OCI-LY7 (cell line): ENCODE data around the gene RNF220. TPM values are rescaled to one million over a fixed set of nuclear protein-coding genes. Genes with fewer than 3 reads are reported as not detected.

Source experiments
- BruUV-seq: library from RNA; stranded (reverse); fragments of 400-500 nt; replicated peaks from 2 replicates; lab custom pipeline; 2021; lab: Mats Ljungman, UMichigan
- CTCF ChIA-PET: fragments of 300-600 bp; sonication (Branson Sonifier 250); formaldehyde crosslinking; loops from one replicate; lab custom pipeline; 2022; ENCODE audit warnings: antibody characterized with exemption; ENCODE audit not compliant: unreplicated experiment; lab: Charles Lee
- POLR2A ChIA-PET: fragments of 300-600 bp; sonication (Branson Sonifier 250); formaldehyde crosslinking; loops from one replicate; lab custom pipeline; 2022; ENCODE audit warnings: antibody characterized with exemption; lab: Charles Lee
- DNase-seq: peaks from one replicate; pipeline ENCODE4 v3.0.0-alpha.2; 2015; ENCODE audit warnings: low spot score
- H2AFZ ChIP-seq: fragments of 200-600 bp; sonication (generic), shearing (Covaris generic); 2 replicates; pipeline ENCODE4 v1.6.1; 2014; ENCODE audit warnings: mild to moderate bottlenecking, antibody characterized with exemption, low read length, moderate library complexity
- H3K27ac ChIP-seq: fragments of 200-600 bp; sonication (generic); 2 replicates; pipeline ENCODE4 v1.5.1; 2014; ENCODE audit warnings: mixed run types, low read depth, mild to moderate bottlenecking, moderate library complexity, low read length, inconsistent platforms; ENCODE audit not compliant: poor library complexity, severe bottlenecking
- H3K36me3 ChIP-seq: fragments of 200-600 bp; sonication (generic); 2 replicates; pipeline ENCODE4 v1.6.1; 2014; ENCODE audit warnings: mild to moderate bottlenecking, antibody characterized with exemption, low read length, moderate library complexity, mixed read lengths; ENCODE audit not compliant: insufficient read depth
- H3K4me1 ChIP-seq: fragments of 200-600 bp; sonication (generic); 2 replicates; pipeline ENCODE4 v1.5.1; 2014; ENCODE audit warnings: mild to moderate bottlenecking, low read length; ENCODE audit not compliant: insufficient read depth, poor library complexity, severe bottlenecking
- H3K4me2 ChIP-seq: fragments of 200-600 bp; sonication (generic); 2 replicates; pipeline ENCODE4 v1.6.1; 2014; ENCODE audit warnings: mild to moderate bottlenecking, low read length
- H3K4me3 ChIP-seq: fragments of 200-600 bp; sonication (generic); 2 replicates; pipeline ENCODE4 v1.5.1; 2014; ENCODE audit warnings: mild to moderate bottlenecking, low read depth, low read length; ENCODE audit not compliant: poor library complexity, severe bottlenecking
- H3K79me2 ChIP-seq: fragments of 200-600 bp; sonication (generic); 2 replicates; pipeline ENCODE4 v1.6.1; 2016; ENCODE audit warnings: low read depth, mild to moderate bottlenecking, low read length, moderate library complexity, mixed read lengths; ENCODE audit not compliant: insufficient read depth
- H3K9me2 ChIP-seq: fragments of 200-600 bp; sonication (generic); 2 replicates; pipeline ENCODE4 v1.6.1; 2016; ENCODE audit warnings: mild to moderate bottlenecking, low read length, mixed read lengths; ENCODE audit not compliant: insufficient read depth
- H3K9me3 ChIP-seq: fragments of 200-600 bp; sonication (generic); 2 replicates; pipeline ENCODE4 v1.6.1; 2014; ENCODE audit warnings: mild to moderate bottlenecking, mixed run types, low read length, mixed read lengths
- H4K20me1 ChIP-seq: fragments of 200-600 bp; sonication (generic); 2 replicates; pipeline ENCODE4 v1.6.1; 2014; ENCODE audit warnings: mild to moderate bottlenecking, antibody characterized with exemption, low read length, moderate library complexity, mixed read lengths; ENCODE audit not compliant: insufficient read depth
- EZH2phosphoT487 ChIP-seq: fragments of 200-600 bp; sonication (generic); IDR thresholded peaks from 2 replicates; pipeline ENCODE4 v1.6.1; 2018; ENCODE audit warnings: low read depth, borderline replicate concordance, mild to moderate bottlenecking, mixed run types, antibody characterized with exemption, low read length, moderate library complexity, mixed read lengths
- intact Hi-C: fragments of 100-400 bp; cut with micrococcal nuclease; formaldehyde crosslinking; loops from one replicate; pipeline ENCODE4 v1.10.0; 2022; ENCODE audit not compliant: unreplicated experiment
- total RNA-seq, 2 experiments: library from RNA; depleted of rRNA in 1 of 2; stranded (reverse); fragments of >200 nt in 1 of 2; shearing (Covaris generic) in 1 of 2; gene quantifications; 2 replicates each; pipeline ENCODE4 v1.2.3, GENCODE V29; 2014 to 2022
- TF ChIP-seq, protein P1 (sequence below): fragments of 200-600 bp; sonication (generic); conservative IDR thresholded peaks from 2 replicates; pipeline ENCODE4 v1.5.1; 2014; ENCODE audit warnings: mild to moderate bottlenecking, antibody characterized with exemption, low read length, moderate library complexity, mixed read lengths

RNF220 gene
- total RNA-seq, 2 experiments from 2014 or later: 82.3 to 85.5 TPM

DNA sequence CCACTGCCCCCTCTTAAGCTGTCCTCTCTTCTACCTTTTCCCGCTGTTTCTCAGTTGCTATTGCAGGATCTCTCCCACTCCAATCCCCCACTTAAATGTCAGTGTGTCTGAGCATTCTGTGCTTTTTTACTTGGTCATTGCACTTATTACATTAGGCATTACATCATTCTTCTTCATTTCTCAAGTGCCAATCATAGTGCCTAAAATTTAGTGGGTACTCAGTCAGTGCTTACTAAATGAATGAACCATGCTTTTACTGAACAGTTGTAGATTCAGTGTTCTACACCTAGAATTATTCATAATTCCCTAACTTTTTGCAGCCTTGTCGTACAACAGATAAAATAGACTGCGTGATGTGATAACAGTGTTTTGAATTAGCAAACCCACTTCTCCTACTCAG lies 288.8 kb downstream of the RNF220 start:
- Histone ChIP-seq H3K36me3 (no peaks in the 10 kb centered on the region; the same call in 1 of the 2 replicates), H3K9me3 (no peaks in the 10 kb centered on the region; the same call in 1 of the 2 replicates), H2AFZ (peak overlapping the region; percentile 10; the same call in 1 of the 2 replicates), H3K27ac (no peak overlapping the region), H3K9me2 (no peaks in the 10 kb centered on the region), H3K4me1 (peaks cover 67% of the 10 kb centered on the region), H3K4me2 (no peak overlapping the region; the same call in 1 of the 2 replicates), H4K20me1 (no peaks in the 10 kb centered on the region), H3K79me2 (no peaks in the 10 kb centered on the region), H3K4me3 (no peak overlapping the region)
- CTCF ChIA-PET: no interaction called here
- no peak for DNase-seq
- no TSS peak for BruUV-seq
- intact Hi-C loops: loop anchor here (2.0 kb wide), 2 partner anchors 19 kb away; partner anchors contain the start of genes ARMH1 and TMEM53
- TF ChIP-seq, protein P1, sequence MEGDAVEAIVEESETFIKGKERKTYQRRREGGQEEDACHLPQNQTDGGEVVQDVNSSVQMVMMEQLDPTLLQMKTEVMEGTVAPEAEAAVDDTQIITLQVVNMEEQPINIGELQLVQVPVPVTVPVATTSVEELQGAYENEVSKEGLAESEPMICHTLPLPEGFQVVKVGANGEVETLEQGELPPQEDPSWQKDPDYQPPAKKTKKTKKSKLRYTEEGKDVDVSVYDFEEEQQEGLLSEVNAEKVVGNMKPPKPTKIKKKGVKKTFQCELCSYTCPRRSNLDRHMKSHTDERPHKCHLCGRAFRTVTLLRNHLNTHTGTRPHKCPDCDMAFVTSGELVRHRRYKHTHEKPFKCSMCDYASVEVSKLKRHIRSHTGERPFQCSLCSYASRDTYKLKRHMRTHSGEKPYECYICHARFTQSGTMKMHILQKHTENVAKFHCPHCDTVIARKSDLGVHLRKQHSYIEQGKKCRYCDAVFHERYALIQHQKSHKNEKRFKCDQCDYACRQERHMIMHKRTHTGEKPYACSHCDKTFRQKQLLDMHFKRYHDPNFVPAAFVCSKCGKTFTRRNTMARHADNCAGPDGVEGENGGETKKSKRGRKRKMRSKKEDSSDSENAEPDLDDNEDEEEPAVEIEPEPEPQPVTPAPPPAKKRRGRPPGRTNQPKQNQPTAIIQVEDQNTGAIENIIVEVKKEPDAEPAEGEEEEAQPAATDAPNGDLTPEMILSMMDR: no peak
- TF ChIP-seq EZH2phosphoT487: no peak
- POLR2A ChIA-PET: interaction anchor here (1.1 to 5.7 kb wide), 4 partner anchors 8 to 28 kb away, joined by 3 to 69 read pairs (median 16); partner anchors contain the start of genes ARMH1 and TMEM53

DNA sequence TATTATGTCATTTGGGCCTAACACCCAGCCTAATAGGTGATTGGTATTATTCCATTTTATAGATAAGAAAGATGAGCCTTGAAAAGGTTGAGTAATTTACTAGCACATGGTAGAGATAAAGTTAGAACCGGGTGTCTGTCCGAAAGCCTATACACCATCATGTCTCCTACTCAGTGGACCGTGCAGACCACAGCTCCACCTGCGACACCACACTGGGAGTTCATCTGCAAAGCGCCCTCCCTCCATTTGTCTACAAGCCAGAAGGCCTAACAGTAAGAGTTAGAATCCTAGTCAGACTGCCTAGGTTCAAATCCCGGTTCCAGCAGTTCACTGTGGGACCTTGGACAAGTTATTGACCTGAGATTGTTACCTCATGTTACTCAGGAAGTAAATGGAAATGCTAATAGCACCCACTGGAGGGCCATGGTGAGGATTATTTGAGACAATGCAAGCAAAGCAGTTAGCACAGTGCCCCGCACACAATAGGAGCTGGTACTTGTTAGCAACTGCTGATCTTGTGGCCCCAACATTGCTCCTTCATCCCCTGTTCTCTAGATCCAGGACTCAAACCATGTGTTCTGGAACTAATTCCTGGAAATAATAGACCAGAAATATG lies 289.9 kb downstream of the RNF220 start:
- H3K79me2 ChIP-seq: no peaks in the 10 kb centered on the region
- peak overlapping the region; percentile 29 for H3K4me3 ChIP-seq
- TF ChIP-seq, protein P1: peak; percentile 50; the same call in 1 of the 2 replicates
- TF ChIP-seq EZH2phosphoT487: no peak
- H4K20me1 ChIP-seq: no peaks in the 10 kb centered on the region
- ChIA-PET CTCF (interaction anchor here (2.2 kb wide), 1 partner anchor 17 kb away, joined by 11 read pairs; no protein-coding TSS in a partner anchor), POLR2A (interaction anchor here (0.5 to 5.7 kb wide), 12 partner anchors 10 to 174 kb away, joined by 3 to 69 read pairs (median 8); partner anchors contain the start of genes ARMH1, RNU5D-1 and TMEM53)
- peak overlapping the region; percentile 92 for H2AFZ ChIP-seq
- H3K9me2 ChIP-seq: no peaks in the 10 kb centered on the region
- no peaks in the 10 kb centered on the region; the same call in 1 of the 2 replicates for H3K36me3 ChIP-seq
- H3K4me1 ChIP-seq: peaks cover 64% of the 10 kb centered on the region
- H3K4me2 ChIP-seq: peak overlapping the region; percentile 56
- intact Hi-C loops: loop anchor here (2.0 kb wide), 2 partner anchors 18 to 20 kb away; partner anchors contain the start of genes ARMH1 and TMEM53
- H3K27ac ChIP-seq: peak overlapping the region; percentile 80
- H3K9me3 ChIP-seq: no peaks in the 10 kb centered on the region; the same call in 1 of the 2 replicates
- no TSS peak for BruUV-seq
- DNase-seq: peak; percentile 91
